Measurements from ENCODE around the gene RLN3.
A peak's percentile ranks its signal among the peaks of the same experiment; 100 is the strongest.
"Not testable (repeated sequence)": the region's sequence is repeated elsewhere in the genome, so short reads cannot be mapped to it uniquely, and the experiment has no call there.

Gene RLN3

DNA sequence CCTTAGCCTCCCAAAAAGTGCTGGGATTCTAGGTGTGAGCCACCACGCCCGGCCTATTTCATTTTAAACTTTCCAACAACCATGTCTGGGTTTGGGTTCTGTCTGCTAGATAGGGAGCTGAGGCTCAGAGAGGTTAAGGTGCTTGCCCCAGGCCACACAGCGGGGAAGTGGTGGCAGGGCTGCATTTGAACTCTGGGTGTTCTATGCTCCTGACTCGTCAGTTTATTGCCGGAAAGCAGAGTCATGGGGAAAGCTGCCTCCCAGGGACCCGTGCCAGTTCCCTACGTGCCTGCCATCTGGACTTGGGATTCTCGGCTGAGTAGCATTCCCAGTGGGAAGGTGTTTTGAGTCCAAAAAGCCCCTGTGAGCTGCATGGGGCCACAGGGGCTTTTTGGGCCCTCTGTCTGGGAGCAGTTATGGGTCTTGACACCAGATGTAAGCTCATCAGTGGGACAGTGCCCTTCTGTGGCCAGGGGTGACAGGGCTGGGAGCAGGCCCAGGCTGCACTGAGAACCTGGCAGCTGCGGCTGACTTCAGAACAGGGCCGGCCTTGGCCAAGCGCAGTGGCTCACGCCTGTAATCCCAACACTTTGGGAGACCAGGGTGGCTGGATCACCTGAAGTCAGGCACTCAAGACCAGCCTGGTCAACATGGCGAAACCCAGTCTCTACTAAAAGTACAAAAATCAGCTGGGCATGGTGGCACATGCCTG is 32.8 kb upstream of the RLN3 start:
- DNase-seq, result no peak

DNA sequence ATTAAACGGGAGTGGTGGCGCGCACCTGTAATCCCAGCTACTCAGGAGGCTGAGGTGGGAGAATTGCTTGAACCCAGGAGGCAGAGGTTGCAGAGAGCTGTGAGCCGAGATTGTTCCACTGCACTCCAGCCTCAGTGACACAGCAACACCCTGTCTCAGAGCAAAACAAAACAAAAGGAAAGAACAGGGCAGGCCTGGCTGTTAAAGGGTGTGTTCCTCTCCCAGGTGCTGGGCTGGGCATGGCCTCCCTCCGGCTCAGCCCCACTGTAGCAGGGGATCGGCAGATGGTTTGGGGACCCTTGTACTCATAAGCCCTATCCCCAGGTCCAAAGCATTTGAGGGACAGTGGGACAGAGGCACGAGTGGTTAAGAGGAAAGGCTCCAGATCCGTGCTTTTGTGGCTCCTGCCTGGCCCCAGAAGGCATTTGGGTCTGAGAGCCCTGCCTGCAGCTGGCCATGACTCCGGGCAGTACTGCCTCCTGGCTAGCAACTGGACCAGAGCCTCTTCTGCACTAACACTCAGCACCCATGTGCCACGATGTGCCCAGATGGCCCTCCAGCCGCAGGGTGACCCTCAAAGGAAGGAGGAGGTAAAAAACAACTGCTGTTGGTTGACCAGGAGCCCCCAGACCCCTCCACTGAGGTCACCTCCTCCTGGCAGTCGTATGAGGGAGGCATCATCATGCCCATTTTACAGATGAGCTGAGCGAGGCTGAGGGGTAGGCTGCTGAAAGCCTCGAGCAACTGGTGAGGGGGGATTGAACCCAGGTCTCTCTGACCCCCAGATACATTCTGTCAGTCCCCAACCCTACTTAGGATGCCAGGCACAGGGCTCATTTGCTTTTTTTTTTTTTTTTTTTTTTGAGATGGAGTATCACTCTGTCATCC is 31.8 kb upstream of the RLN3 start:
- no peak for DNase-seq

DNA sequence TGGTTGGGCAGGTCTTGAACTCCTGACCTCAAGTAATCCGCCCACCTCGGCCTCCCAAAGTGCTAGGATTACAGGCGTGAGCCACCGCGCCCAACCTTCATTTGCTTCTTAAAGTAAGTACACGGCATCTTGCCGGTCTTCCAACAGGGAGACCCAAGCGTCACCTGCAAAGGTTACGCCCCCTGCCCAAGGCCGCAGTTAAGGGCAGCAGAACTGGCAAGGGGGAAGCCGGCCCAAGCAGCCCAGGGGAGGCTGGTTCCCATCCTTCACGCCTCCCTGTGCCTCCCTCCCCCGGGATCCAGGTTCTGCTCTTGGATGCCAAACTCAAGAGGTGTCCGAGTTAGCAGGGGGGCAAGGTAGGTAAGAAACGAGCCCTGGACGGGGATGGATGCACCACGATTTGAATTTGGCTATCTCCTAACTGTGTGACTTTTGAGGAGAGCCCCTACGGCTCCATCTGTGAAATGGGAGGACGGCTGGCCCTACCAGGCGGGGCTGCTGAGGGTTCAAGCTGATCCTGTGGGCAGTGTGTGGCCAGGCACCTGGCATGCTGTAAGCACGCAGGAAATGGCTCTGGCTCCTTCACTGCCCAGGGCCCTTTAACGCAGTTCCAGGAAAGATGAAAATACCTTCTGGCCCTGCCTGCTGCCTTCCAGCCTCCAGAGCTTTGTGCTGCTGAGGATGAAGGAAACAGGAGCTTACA is 30.9 kb upstream of the RLN3 start:
- DNase-seq, result no peak

DNA sequence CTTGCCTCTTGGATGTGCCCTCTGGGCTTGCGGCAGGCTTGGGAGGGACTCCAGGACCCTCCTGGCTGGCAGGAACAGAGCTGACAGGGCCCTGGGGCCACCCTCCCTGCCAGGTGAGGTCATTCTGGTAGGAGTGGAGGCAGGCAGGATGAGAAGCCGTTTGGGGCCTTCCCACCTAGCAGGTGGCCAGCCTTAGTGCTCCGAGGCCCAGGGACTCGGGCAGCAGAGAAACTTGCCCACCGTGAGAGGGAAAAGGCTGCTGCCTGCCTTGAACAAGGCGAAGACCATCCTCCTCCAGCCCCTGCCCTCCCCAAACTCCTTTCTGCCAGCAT is 30.4 kb upstream of the RLN3 start:
- DNase-seq, result no peak

DNA sequence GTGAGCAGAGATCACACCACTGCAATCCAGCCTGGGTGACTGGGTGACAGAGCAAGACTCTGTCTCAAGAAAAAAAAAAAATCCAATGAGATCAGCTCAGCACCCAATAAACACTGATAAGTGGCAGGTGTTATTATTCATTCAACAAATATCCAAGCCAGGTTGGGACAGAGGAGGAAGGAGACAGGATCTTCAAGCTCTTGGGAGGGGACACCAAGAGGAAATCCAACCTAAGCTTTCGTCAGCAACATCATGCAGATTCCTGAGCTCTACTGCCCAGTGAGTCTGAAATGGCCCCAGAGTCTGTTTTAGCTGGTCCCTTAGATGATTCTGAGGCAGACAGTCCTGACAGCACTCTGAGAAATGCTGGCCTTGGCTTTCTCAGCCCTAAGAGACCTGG is 29.5 kb upstream of the RLN3 start:
- no peak for DNase-seq

DNA sequence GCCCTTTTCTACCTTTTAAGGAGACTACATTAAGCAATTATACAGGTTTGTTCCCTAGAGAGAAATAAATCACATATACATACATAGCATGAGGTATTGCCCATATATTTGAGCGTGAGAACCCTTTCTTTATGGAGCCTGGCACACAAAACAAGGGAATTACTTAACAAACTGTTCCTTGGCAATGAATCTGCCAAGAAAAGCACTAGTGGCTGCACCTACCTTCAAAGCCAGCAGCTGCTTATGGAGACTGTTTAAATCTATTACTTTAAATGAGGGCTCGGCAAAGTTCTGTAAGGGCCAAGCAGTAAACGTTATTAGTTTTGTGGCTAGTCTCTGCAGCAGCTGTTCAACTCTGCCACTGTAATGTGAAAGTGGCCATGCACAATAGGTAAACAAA is 28.9 kb upstream of the RLN3 start:
- DNase-seq, result no peak

DNA sequence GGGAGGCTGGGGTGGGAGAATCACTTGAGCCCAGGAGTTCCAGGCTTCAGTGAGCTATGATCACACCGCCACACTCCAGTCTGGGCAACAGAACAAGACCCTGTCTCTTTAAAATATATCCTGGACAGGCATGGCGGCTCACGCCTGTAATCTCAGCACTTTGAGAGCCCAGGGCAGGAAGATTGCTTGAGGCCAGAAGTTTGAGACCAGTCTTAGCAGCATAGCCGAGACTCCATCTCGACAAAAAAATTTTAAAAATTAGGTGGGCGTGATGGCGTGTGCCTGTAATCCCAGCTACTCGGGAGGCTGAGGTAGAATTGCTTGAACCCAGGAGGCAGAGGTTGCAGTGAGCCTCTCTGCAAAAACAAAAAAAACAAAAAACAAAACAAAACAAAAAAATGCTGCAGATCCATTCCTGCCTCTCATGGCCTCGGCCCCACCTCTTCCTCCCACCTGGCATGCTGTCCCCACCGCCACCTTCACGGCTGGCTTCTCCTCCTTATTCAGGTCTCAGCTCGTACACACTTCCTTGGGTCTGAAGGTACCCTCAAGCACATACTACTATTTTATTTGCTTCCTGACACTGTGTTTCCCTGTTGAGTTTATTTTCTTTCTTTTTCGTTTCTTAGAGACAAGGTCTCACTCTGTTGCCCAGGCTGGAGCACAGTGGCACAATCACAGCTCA is 27.1 kb upstream of the RLN3 start:
- DNase-seq, result no peak

DNA sequence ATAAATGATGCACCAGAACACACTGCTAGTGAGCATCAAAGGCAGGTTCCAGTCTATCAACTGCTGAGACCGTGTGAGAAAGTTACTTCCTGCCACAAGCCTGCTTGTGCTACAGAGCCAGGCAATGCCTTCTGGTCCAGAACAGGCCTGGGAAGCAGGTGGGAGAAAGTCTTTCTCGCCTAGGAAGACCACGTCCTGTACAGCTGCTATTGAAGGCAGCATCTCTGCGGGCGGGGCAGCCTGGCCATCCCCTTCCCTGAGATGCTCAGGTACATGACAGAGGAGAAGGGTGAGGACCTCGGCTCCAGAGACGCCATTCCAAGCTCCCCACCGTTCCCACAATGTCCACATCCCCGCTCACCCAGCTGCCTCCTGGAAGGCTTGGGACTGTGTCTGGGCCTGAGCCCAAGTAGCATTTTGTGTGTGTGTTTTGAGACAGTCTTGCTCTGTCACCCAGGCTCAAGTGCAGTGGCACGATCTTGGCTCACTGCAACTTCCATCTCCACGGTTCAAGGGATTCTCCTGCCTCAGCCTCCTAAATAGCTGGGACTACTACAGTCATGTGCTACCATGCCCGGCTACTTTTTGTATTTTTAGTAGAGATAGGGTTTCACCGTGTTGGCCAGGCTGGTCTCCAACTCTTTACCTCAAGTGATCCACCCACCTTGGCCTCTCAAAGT is 25.2 kb upstream of the RLN3 start:
- DNase-seq, result no peak

DNA sequence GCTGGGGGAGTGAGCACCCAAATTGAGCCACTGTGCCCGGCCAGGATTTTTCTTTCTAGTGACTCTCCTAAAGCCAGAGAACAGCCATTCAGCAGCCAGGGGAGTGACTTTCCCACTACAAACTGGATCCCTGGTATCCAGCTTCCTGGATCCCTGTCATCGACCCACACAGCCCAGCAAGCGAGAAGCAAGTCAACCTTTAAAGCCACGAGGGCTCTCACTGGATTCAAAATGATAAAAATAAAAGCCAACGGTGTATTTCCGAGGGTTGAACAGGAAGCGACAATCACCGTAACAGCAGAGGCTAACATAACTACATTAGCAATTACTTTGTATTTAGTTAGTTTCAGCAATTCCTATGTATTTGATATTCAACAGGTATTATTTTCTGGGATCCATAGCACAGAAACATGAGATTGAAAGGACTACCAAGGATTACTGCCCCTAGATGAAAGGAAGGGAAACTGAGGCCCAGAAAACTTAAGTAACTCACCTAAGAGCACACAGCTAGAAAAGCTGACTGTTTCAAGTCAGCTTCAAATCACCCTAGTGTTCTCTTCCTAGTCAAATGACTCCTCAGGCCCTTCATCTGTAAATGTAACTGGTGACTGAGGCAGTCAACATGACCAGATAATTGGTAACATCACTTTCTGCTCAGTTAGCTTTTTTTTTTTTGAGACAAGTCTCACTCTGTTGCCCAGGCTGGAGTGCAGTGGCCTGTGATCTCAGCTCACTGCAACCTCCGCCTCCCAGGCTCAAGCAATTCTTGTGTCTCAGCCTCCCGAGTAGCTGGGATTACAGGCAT is 24.5 kb upstream of the RLN3 start:
- no peak for DNase-seq

DNA sequence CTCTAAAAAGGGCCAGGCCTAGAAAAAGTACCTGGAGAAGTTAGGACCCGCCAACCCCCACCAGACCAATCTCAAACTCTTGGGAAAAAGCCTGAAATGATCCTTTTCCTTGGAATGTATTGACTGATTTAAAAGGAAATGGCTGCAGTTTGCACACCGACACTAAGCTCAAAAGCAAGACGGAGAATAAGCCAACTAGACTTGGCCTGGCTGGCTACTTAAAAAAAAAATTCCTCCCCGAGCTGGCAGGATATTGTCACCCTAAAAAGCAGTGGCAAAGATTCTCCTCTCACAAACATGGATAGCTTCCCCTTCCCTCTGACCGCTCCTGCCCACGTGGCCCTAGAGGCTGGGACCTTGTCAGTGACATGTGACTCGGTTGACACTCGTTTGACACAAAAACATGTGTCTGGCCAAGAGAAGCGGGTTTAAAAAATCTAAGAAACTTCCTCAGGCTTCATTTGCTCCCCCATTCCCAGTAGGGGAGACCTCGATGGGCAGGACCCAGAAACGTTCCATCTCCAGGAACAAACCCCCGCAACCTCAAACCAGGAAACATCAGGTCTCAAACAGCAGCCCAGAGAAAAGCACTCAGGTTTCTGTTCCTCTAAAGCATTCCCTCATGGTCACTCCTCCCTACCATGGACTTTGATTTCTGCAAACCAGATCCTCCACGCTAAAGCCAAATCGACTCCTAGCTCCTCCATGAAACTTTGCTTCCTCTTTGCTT is 23.2 kb upstream of the RLN3 start:
- no peak for DNase-seq

DNA sequence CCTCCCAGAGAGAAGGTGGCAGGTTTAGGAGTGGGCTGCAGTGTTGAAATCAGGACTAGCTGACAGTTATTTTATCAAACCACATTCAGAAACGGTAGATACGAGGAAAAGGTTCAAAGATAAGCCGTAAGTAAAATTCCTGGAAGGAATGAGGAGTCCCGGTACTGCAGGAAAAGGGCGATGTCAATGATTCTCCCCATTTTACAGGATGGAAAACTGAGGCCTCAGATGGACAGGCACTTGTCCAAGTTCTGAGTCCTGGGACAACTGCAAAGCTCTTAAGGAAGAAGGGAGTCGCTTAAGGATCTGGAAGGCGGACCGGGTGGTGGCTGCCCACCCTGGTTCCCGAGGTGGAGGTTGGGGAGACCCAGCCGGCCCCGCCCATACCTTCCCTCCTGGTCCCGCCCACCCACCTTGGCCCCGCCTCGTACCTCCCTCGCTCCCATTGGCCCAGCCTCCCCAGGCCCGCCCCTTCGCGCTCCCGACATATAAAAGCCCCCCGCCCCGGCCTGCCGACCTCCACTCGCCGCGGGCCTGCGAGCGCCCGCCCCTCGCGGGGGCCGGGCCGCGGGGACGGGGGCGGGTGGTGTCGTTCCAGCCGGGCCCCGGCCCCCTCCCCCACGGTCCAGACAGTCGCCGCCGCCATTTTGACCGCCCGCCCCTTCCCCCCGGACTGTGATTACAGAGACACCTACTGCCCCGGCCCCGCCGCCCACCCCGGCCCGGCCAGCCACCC is 22.4 kb upstream of the RLN3 start:
- peak; percentile 71 for DNase-seq

DNA sequence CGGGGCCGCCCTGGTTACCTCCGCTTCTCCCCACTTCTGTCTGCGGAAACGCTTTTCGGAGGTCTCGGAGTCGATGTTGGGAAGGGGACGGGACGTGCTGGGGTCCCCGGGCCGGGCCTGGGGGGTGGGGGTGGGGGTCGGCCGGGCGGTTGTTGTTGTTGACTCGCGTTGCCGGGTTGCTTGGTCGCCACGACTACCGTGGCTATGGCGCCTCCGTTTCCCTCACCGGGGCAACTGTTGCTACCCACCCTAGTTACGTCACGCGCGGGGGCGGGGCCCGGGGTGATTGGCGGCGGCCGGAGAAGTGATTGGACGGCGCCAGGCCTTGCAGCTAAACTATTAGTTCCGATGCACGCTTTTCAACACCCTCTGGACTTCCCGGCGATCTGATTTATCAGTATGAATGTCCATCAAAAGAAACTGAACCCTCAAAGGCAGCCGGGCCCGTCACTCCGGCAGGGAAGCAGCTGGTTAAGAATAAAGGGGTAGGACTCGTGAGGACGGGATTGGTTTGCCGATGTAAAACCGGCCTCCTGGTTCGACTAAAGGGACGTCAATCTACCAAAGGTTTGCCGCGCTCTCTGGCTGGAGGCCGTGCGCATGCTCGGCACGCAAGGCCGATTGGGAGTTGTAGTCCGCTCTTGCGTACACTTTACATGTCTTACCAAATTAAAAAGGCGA is 21.7 kb upstream of the RLN3 start, which contains the start of gene RFX1:
Gene RFX1, minus strand, starts transcription at position 236 of the 681 bp plus-strand sequence. CDS start 12,477 bp downstream, outside the sequence.
- DNase-seq, result peak; percentile 100

DNA sequence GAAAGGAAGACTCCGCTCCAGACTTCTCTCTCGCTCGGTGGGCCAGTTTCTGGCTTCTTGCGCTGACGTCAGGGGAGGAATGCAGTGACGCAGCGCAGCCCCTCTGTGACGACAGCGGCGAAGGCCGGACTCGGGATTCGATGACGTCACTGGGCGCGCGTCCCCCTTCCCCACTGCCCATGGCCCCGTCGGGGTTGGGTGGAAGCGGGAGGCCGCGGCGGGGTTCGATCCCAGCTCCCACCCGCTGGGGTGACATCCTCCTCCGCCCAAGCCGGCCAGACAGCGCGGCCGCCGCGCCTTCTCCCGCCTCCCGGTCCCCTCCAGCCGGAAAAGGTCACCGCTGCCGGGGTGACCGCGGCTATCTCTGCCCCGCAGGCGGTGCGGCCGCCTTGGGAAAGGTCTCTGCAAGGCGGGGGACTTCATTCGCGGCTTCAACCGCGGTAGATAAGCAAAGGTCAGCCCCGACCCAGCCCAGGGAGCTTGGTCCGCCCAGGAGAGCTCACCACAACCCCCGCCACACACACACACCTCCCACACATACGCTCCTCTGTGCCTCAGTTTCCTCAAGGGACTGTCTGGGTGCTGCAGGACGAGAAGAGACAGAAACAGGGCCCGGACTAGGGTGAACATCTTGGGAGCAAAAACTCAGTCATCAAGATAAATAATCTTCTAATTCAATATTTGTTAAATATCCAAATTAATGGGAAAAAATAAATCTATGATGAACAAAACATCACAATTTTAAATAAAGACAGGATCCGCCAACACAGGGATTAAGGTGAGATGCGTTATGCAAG is 21.0 kb upstream of the RLN3 start:
- DNase-seq, result no peak

DNA sequence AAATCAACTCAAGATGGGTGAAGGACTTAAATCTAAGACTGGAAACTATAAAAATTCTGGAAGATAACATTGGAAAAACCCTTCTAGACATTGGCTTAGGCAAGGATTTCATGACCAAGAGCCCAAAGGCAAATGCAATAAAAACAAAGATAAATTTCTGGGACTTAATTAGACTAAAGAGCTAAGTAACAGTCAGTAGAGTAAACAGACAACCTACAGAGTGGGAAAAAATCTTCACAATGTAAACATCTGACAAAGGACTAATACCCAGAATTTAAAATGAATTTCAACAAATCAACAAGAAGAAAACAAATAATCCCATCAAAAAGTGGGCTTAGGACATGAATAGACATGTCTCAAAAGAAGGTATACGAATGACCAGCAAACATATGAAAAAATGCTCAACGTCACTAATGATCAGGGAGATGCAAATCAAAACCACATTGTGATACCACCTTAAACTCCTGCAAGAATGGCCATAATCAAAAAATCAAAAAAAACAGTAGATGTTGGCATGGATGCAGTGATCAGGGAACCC is 15.5 kb upstream of the RLN3 start:
- DNase-seq, result no peak

DNA sequence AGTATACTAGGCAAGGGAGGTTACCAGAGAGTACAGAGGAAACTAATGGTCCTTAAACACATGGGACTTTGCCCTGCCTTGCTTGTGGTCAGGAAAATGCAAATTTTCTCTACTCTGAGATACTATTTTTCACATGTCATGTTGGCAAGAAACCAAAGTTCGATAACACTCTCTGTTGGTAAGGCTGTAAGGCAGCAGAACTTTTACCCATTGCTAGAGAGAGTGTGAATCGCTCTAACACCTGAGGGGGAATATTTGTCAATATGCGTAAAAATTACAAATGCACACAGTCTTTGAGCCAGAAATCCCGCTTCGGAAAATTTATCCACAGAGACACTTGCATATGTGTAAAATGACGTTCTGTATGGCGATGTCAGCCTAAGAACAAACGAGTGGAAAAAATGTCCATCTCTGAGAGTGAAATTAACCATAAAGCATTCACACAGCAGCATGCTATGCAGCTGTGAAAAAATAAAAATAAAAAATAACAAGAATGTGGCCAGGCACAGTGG is 12.4 kb upstream of the RLN3 start:
- no peak for DNase-seq

DNA sequence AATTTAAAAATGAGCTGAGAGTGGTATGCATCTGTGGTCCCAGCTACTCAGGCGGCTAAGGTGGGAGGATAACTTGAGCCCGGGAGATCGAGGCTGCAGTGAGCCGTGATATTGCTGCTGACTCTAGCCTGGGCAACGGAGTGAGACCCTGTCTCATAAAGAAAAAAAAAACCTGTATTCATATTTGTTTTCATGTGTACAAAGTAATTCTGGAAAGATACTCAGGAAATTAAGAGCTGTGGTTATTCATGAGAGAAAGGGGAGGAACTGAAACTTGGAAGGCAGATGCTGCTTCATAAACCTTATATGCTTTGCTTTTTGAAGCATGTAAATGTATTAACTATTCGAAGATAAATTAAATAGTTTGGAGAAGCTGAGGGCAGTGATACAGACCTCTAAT is 8.8 kb upstream of the RLN3 start:
- DNase-seq, result no peak

DNA sequence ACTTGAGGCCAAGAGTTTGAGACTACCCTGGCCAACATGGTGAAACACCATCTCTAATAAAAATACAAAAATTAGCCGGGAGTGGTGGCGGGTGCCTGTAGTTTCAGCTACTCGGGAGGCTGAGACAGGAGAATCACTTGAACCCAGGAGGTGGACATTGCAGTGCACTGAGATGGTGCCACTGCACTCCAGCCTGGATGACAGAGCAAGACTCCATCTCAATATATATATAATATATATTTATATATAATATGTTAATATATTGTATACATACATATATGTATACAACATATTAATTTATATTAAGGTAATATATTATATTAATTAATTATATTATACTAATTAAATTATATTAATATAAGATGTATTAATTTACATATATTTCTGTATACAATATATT is 8.2 kb upstream of the RLN3 start:
- not testable (repeated sequence) for DNase-seq

DNA sequence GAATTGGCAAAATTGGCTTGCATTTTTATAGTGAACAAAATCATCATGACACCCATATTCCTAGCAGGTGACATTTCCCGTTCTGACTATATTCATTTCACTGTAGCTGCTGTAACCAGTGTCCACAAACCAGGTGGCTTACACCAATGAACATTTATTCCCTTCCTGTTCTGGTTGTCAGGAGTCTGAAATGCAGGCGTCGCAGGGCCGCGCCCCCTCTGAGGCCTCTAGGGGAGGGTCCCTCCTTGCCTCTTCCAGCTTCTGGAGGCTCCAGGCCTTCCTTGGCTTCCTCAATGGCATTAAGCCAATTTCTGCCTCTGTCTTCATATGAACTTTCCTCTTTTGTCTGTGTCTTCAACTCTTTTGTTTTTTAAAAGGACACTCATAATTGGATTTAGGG is 6.5 kb upstream of the RLN3 start:
- no peak for DNase-seq
